Measurements from ENCODE around the gene CEBPZOS.

Gene CEBPZOS

DNA sequence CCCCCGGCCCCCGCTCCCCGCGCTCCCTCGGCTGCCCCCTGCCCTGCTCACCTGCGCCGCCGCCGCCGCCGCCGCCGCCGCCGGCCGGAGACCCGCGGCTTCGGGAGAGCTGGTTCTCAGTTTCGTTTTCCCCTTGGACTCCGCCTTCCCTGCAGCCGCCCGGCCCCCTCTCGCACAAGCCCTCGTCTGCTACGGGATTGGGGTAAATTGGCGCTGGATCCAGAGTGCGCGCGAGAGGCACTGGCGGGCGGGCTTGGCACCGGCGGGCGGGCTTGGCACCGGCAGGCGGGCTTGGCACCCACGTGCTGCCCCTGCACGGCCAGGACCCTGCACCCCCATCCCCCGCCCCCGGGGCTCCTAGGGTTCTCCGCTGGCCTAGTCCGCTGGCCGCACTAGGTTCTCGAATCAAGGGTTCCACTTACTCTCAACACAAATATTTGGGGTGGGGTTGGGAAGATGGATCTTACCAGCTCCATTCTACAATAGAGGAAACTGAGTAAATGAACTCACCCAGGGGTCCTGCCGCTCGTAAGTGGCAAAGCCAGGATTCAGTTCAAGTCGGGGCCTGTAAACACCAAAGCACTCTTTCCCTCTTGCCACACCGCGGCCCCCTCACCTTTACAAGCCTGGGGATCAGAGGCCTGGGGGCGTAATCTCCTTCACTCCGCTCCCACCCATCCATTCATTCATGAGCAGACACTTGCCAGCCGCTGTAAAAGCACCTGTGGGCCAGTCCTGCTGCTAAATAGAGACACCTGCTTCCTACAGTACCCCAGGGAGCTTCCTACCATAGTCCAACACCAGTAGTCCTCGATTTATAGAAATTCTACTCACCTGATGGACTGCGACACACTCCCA, 39.2 kb upstream of the CEBPZOS start, which contains the start of gene EIF2AK2 (continued):
- TF ChIP-seq, protein P1, sequence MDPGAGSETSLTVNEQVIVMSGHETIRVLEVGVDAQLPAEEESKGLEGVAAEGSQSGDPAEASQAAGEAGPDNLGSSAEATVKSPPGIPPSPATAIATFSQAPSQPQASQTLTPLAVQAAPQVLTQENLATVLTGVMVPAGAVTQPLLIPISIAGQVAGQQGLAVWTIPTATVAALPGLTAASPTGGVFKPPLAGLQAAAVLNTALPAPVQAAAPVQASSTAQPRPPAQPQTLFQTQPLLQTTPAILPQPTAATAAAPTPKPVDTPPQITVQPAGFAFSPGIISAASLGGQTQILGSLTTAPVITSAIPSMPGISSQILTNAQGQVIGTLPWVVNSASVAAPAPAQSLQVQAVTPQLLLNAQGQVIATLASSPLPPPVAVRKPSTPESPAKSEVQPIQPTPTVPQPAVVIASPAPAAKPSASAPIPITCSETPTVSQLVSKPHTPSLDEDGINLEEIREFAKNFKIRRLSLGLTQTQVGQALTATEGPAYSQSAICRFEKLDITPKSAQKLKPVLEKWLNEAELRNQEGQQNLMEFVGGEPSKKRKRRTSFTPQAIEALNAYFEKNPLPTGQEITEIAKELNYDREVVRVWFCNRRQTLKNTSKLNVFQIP (CRISPR knock-in tag; IDR thresholded peaks at IDR 0.05; ENCODE audit: borderline replicate concordance, low read depth): no peak

DNA sequence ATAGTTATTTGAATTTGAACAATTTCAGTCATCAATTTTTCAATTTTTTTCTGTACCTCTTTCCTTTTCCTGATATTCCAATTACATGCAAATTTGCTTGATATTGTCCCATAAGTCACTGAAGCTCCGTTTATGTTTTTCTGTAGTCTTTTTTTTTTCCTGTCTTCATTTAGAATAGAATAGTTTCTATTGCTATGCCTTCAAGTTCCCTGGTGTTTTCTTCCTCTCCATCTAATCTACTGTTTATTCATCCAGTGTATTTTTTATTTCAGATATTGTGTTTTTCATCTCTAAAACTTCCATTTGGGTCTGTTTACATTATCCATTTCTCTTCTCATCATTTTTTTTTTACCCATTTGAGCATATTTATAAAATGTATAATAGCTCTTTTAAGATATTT, 31.5 kb upstream of the CEBPZOS start:
- ATAC-seq: no peak

DNA sequence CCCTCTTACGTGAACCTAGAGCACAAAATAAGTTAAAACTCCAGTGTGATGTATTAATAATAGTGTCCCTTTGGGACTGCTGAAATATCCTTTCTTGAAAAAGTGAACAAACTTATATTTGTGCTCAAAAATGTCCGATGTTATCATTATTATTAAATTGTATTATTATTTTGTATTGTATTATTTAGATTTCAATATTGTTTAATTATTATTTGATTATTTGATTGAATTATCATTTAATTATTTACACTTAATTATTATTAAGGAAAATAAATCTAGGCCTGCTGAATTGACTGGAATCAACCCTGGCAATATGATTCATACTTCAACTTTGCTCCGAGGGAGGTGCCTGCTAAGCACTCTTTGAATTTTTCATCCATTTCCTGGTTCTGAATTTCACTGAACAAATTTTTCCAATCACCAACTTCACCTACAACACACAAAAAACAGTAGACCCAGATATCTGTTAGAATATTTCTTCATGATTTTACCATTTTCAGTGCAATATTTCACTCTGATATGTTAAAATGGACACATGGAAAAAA, 28.6 kb upstream of the CEBPZOS start:
- no peak for ATAC-seq
- TF ChIP-seq CSDC2 (CRISPR knock-in tag; IDR thresholded peaks at IDR 0.05): no peak
- TF ChIP-seq ZNF70 (CRISPR knock-in tag; IDR thresholded peaks at IDR 0.05): no peak
- TF ChIP-seq GLIS3 (CRISPR knock-in tag; IDR thresholded peaks at IDR 0.05): no peak
- TF ChIP-seq PATZ1 (CRISPR knock-in tag; IDR thresholded peaks at IDR 0.05; ENCODE audit: borderline replicate concordance): no peak
- TF ChIP-seq ARNTL (CRISPR knock-in tag; IDR thresholded peaks at IDR 0.05; ENCODE audit: borderline replicate concordance, low read depth): no peak
- no peak for TF ChIP-seq ZC3H10 (CRISPR knock-in tag; IDR thresholded peaks at IDR 0.05)
- TF ChIP-seq PPARA (CRISPR knock-in tag; IDR thresholded peaks at IDR 0.05; ENCODE audit: borderline replicate concordance): no peak
- no peak for TF ChIP-seq ZFP3 (CRISPR knock-in tag; IDR thresholded peaks at IDR 0.05)

More for the DNA sequence above, 31.5 kb upstream of the CEBPZOS start:
- TF ChIP-seq PATZ1 (CRISPR knock-in tag; IDR thresholded peaks at IDR 0.05; ENCODE audit: borderline replicate concordance): no peak
- no peak for TF ChIP-seq TCF4 (CRISPR knock-in tag; IDR thresholded peaks at IDR 0.05; ENCODE audit: borderline replicate concordance)
- peak; percentile 76 for TF ChIP-seq ZFP30 (CRISPR knock-in tag; IDR thresholded peaks at IDR 0.05)
- no peak for TF ChIP-seq CREB5 (CRISPR knock-in tag; IDR thresholded peaks at IDR 0.05; ENCODE audit: low read depth)
- no peak for TF ChIP-seq PPARA (CRISPR knock-in tag; IDR thresholded peaks at IDR 0.05; ENCODE audit: borderline replicate concordance)
- no peak for TF ChIP-seq TSHZ2 (CRISPR knock-in tag; IDR thresholded peaks at IDR 0.05)
- no peak for TF ChIP-seq OSR1 (CRISPR knock-in tag; IDR thresholded peaks at IDR 0.05)

DNA sequence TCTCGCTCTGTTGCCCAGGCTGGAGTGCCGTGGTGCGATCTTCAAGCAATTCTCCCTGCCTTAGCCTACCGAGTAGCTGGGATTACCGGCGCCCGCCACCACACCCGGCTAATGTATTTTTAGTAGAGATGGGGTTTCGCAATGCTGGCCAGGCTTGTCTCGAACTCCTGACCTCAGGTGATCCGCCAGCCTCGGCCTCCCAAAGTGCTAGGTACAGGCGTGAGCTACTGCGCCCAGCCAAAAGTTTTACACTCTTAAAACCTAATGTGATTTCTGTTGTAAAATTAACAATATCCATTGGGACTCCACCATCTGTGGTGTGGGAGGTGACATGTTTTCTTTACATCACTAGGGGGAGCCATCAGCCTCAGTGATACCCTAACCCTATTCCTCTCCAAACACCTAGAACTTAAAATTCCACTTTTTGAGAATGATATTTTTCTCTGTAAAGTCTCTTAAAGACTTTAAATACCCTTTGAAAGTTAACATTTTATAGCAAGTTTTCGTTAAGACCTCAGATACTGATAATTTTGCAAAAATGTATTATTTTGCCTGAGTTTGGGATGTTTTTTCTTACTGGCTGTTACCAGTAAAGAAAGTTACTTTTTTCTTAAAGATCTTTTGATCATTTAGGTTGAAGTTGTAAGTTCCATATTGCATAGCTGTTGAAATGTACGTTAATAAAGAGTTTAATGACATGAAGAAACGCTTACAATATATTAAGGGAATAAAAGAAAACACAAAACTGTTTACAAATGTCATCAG, 27.9 kb upstream of the CEBPZOS start:
- TF ChIP-seq ISL1 (CRISPR knock-in tag; IDR thresholded peaks at IDR 0.05) (no peak), ZC3H10 (CRISPR knock-in tag; IDR thresholded peaks at IDR 0.05) (no peak), ZNF8 (CRISPR knock-in tag; IDR thresholded peaks at IDR 0.05) (no peak), GLIS3 (CRISPR knock-in tag; IDR thresholded peaks at IDR 0.05) (no peak), PATZ1 (CRISPR knock-in tag; IDR thresholded peaks at IDR 0.05; ENCODE audit: borderline replicate concordance) (no peak), TCF4 (CRISPR knock-in tag; IDR thresholded peaks at IDR 0.05; ENCODE audit: borderline replicate concordance) (no peak), ZFP3 (CRISPR knock-in tag; IDR thresholded peaks at IDR 0.05) (no peak), CSDC2 (CRISPR knock-in tag; IDR thresholded peaks at IDR 0.05) (no peak), ESRRG (CRISPR knock-in tag; IDR thresholded peaks at IDR 0.05) (no peak), BACH2 (CRISPR knock-in tag; IDR thresholded peaks at IDR 0.05; ENCODE audit: borderline replicate concordance) (no peak), PPARA (CRISPR knock-in tag; IDR thresholded peaks at IDR 0.05; ENCODE audit: borderline replicate concordance) (no peak), ZFP30 (CRISPR knock-in tag; IDR thresholded peaks at IDR 0.05) (no peak), RARB (CRISPR knock-in tag; IDR thresholded peaks at IDR 0.05) (no peak), ZNF70 (CRISPR knock-in tag; IDR thresholded peaks at IDR 0.05) (no peak)
- peak; percentile 98 for ATAC-seq

Measured in SK-N-SH treated with all-trans-retinoic acid at 6 μM for 48 hours (cell line).